CD4-positive, alpha-beta T cell treated with Interleukin-21 for 1 hour (primary cell): ENCODE results near the gene BMP7.

Source experiments
- DNase-seq: peaks from one replicate; pipeline ENCODE4 v3.0.0-alpha.2; 2020

The BMP7 gene

GRCh38 chr20:57139342-57140093 lies 126.9 kb downstream of the BMP7 start:
- DNase-seq, result no peak

- no peak for DNase-seq
Measured at GRCh38 chr20:57138198-57138995, 128.0 kb downstream of the BMP7 start.

GRCh38 chr20:57137676-57138075 lies 128.8 kb downstream of the BMP7 start:
- no peak for DNase-seq

GRCh38 chr20:57136734-57137133 lies 129.7 kb downstream of the BMP7 start:
- DNase-seq, result no peak

GRCh38 chr20:57135875-57136274 lies 130.6 kb downstream of the BMP7 start:
- DNase-seq, result no peak

- no peak for DNase-seq
Measured at GRCh38 chr20:57134804-57135203, 131.6 kb downstream of the BMP7 start.

GRCh38 chr20:57133926-57134650 lies 132.4 kb downstream of the BMP7 start:
- DNase-seq, result no peak

- no peak for DNase-seq
Measured at GRCh38 chr20:57131601-57132391, 134.6 kb downstream of the BMP7 start.

GRCh38 chr20:57131077-57131476 lies 135.4 kb downstream of the BMP7 start:
- no peak for DNase-seq

GRCh38 chr20:57130160-57130772 lies 136.2 kb downstream of the BMP7 start:
- no peak for DNase-seq

GRCh38 chr20:57129303-57129702 lies 137.1 kb downstream of the BMP7 start:
- no peak for DNase-seq

GRCh38 chr20:57128044-57128757 lies 138.2 kb downstream of the BMP7 start:
- no peak for DNase-seq

- no peak for DNase-seq
Measured at GRCh38 chr20:57126481-57127092, 139.9 kb downstream of the BMP7 start.

GRCh38 chr20:57124800-57125517 lies 141.5 kb downstream of the BMP7 start:
- no peak for DNase-seq

- no peak for DNase-seq
Measured at GRCh38 chr20:57124366-57124765, 142.1 kb downstream of the BMP7 start.

- no peak for DNase-seq
Measured at GRCh38 chr20:57123504-57123903, 142.9 kb downstream of the BMP7 start.

- DNase-seq, result no peak
Measured at GRCh38 chr20:57122536-57123489, 143.6 kb downstream of the BMP7 start.

- no peak for DNase-seq
Measured at GRCh38 chr20:57118964-57119363, 147.5 kb downstream of the BMP7 start.
